Daoy (cell line): ENCODE measurements around the gene UNK. TPM values are rescaled to one million over a fixed set of nuclear protein-coding genes. Genes with fewer than 3 reads are reported as not detected.

ENCODE experiments used
- DNase-seq: peaks from one replicate; pipeline ENCODE4 v3.0.0-alpha.2; 2015; ENCODE audit warnings: low read depth
- total RNA-seq: library from RNA; depleted of rRNA; stranded (reverse); fragments of >200 nt; shearing (Covaris generic); gene quantifications from 2 replicates; pipeline ENCODE4 v1.2.3, GENCODE V29; 2014

The UNK gene
- total RNA-seq, 1 experiment from 2014 or later: 40.6 TPM

- no peak for DNase-seq
Observed at GRCh38 chr17:75832652-75833400, 48.2 kb downstream of the UNK start.

DNA sequence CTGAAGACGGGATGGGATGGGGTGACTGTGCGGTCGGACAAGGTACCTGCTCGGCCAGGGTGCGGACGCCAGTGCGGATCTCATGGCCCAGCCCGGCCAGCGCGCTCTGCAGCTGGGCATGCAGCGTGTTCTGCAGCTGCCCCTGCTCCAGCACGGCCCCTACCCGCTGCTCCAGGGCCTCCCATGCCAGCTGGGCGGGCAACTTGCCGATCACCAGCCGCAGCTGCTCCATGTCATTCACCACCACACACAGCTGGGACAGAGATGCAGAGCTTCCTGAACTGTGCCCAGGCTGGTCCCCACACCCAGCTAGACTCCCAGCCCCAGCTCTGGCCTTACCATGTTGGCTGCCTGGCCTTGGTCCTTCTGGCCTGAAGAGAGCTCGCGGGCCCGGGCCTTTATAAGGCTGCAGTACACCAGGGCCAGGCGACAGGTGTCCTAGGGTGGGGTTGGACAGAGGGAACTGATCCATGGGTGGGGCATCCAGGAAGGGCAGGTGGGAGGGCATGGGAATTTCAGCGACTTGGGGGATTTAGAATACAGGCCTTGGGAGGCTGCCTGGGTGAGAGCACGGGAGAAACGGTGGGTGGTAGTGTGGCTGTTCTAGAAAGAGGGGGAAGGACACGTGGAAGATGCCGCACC is 49.8 kb downstream of the UNK start:
- DNase-seq: no peak

- DNase-seq: no peak
Observed at GRCh38 chr17:75834928-75835653, 50.5 kb downstream of the UNK start.

- DNase-seq: no peak
Observed at GRCh38 chr17:75835654-75835987, 51.0 kb downstream of the UNK start.

- no peak for DNase-seq
Observed at GRCh38 chr17:75836605-75837004, 52.0 kb downstream of the UNK start.

GRCh38 chr17:75837899-75838298 is 53.3 kb downstream of the UNK start:
- DNase-seq: no peak

GRCh38 chr17:75838410-75838809 is 53.8 kb downstream of the UNK start:
- no peak for DNase-seq

GRCh38 chr17:75839942-75840798 is 55.6 kb downstream of the UNK start:
- DNase-seq: no peak

DNA sequence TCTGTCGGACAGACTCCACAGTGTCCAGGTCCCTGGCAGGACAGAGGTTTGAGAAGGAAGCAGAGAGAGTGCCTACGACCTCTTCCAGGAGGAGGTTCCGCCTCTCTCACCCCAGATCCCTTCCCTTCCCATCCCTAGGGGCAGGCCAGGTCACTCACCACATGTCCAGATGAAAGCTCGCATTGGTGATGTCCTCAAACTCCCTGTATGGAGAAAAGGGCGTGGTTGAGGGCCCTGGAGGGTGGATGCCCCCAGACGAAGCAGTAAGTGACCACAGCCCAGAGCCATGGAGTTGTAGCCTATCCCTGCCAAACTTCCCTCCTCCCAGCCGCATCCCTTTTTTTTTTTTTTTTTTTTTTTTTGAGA is 56.2 kb downstream of the UNK start:
- no peak for DNase-seq

DNA sequence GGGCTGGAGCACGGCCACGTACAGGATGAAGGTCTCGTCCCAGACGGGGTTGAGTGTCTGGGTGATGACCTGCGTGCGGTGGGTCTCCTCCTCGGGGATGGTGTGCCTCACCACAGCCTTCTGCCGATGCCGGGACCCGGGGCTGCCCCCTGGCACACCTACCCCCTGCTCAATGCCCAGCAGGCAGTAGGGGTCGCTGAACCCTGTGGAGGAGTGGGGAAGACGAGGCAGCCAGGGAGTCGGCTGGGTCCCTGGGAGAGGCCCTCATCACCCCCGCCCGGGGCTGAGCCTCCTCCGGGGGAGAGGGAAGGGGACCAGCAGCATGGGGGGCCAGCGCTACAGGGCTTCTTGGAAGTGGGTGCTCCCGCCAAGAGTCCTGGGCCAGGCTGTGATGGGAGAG is 57.8 kb downstream of the UNK start:
- DNase-seq: no peak

- no peak for DNase-seq
Observed at GRCh38 chr17:75842963-75843576, 58.5 kb downstream of the UNK start.

GRCh38 chr17:75843577-75844529 is 59.2 kb downstream of the UNK start, which contains the start of gene UNC13D:
Gene UNC13D, minus strand, starts transcription at chr17:75844404. Its CDS starts 67 bp downstream, at chr17:75844337.
- no peak for DNase-seq

GRCh38 chr17:75844530-75845057 is 60.0 kb downstream of the UNK start:
- peak; percentile 49 for DNase-seq

- peak; percentile 81 for DNase-seq
Observed at GRCh38 chr17:75845058-75845711, 60.6 kb downstream of the UNK start.

DNA sequence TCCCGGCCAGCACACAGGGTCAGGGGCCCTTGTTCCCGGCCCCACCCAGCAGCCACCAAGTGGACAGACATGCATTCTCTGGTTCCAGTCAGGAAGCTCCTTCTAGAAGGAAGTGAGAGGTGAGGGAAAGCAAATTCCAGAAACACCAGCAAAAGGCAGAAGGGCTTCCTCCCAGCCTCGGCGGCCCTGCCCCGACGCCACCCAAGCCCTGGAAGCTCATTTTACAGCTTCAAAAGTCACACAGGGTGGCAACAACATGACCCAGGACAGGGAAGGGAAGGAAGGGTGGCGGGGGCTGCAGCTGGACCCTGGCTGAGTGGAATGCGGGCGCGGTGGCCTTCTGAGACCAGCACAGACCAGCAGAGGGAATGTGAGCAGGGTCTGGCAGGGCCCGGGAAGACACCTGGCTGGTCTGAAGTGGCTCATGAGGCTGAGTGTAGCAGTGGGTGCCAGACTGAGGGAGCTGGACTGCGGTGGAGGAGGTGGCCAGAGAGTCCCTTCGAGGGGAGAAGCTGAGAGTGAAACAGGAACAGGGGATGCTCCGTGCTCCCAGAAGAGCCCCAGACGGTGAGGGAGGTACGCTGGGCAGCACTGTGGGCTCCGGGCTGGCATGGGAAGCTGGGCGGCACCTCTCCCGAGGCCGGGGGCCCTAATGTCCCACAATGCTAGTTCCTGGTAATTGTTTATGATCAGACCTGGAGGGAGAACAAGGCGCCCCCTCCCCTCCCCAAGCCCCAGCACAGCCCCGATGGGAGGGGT is 61.5 kb downstream of the UNK start:
- DNase-seq: peak; percentile 2

DNA sequence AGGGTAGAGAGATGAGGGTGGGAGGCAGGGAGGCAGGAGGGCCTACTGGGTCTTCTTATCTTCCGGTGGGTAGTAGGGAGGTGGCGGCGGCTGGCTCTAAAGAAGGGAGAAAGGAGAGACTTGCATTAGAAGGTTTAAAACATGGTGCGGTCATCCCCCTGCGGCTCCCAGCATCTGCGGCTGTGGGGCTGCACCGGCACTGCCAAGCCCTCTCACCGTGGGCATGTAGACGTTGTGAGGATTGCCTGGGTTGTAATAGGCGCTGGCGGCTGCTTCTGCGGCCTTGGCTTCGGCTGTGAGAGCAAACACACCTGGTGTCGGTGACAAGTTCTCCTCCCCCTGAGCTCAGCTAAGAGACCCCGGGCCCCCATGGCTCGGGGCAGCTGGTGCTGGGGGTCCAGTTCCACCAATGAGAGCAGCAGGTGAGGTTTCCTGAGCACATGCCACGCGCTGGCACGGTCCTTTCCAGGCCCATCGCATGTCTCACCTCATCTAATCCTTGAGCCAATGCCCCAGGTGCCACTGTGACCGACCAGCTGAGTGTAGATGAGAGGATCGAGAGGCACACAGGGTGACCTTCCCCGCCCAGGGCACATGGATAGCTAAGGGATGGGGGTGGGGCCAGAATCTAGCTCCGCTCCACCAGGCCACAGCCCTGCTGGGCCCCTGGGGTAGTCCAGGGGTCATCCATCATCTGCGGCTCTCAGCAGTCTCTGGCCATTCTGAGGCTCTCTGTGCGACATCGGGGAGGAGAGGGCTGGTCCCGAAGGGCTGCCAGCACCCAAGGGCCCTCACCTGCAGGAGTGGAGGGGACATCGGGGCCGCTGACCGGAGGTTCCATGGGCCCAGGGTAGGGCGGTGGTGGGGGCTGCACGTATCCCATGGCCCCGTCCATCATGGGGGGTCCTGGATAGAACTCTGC is 62.3 kb downstream of the UNK start:
- DNase-seq: peak; percentile 0
